ENCODE results near the gene SPRED2. TPM values are rescaled to one million over a fixed set of nuclear protein-coding genes. Genes with fewer than 3 reads are reported as not detected.

The SPRED2 gene
- total and polyA plus RNA-seq, 2 of the 8 experiments (the other 6 are each of a cell fraction or from before 2014, with no cell fraction given): 15.3 to 22.5 TPM

- Histone ChIP-seq H4K8ac (ENCODE audit: extremely low read depth, insufficient read depth, low read length) (no peak overlapping the region), H3K27me3 (replicated peaks in 1 of 4; ENCODE audit: control insufficient read depth in 3 of 4, extremely low read depth in 1 of 4, insufficient read depth in 3 of 4, low read length in 3 of 4) (no peaks in the 10 kb centered on the region), H3K9ac (replicated peaks in 1 of 4; ENCODE audit: extremely low read depth in 1 of 4, low read depth in 3 of 4, low read length in 3 of 4) (no peak overlapping the region), H4K5ac (ENCODE audit: insufficient read length, low read depth, low read length) (no peak overlapping the region), H4K20me1 (replicated peaks in 1 of 2; ENCODE audit: control insufficient read depth in 1 of 2, insufficient read depth in 2 of 2, low read length in 2 of 2) (no peaks in the 10 kb centered on the region), H2BK15ac (ENCODE audit: low read length) (no peak overlapping the region), H3K79me2 (ENCODE audit: control insufficient read depth in 1 of 2, insufficient read depth in 2 of 2, low read length in 2 of 2) (no peaks in the 10 kb centered on the region), H4K91ac (replicated peaks; ENCODE audit: insufficient read length, low read length) (no peak overlapping the region), H3K14ac (ENCODE audit: insufficient read length) (no peak overlapping the region), H2BK12ac (ENCODE audit: low read depth, low read length) (no peak overlapping the region), H3K27ac (ENCODE audit: low read depth, low read length) (no peak overlapping the region), H3K36me3 (ENCODE audit: control insufficient read depth in 2 of 4, insufficient read depth in 4 of 4, low read length in 3 of 4) (no peaks in the 10 kb centered on the region), H3K56ac (replicated peaks; ENCODE audit: insufficient read length, low read depth, low read length) (no peak overlapping the region), H2BK5ac (ENCODE audit: low read depth, low read length) (no peak overlapping the region), H3K4me2 (ENCODE audit: insufficient read depth in 1 of 2, low read depth in 2 of 2, low read length in 2 of 2) (no peak overlapping the region), H2AK5ac (ENCODE audit: low read depth, low read length) (no peak overlapping the region), H3K4me1 (replicated peaks in 1 of 4; ENCODE audit: control insufficient read depth in 3 of 4, insufficient read depth in 4 of 4, low read length in 3 of 4) (no peaks in the 10 kb centered on the region), H2BK120ac (replicated peaks; ENCODE audit: low read depth, low read length) (no peak overlapping the region), H2AFZ (ENCODE audit: low read length) (no peak overlapping the region), H3K9me3 (ENCODE audit: insufficient read depth in 2 of 2, low read depth in 1 of 2, low read length in 1 of 2) (no peaks in the 10 kb centered on the region), H3K18ac (ENCODE audit: extremely low read depth, low read length) (no peak overlapping the region), H3K23ac (ENCODE audit: insufficient read length) (no peak overlapping the region), H3K23me2 (ENCODE audit: low read depth, low read length) (no peaks in the 10 kb centered on the region), H3K79me1 (ENCODE audit: low read depth, low read length) (no peaks in the 10 kb centered on the region), H2BK20ac (ENCODE audit: low read length) (no peak overlapping the region), H3K4me3 (ENCODE audit: extremely low read depth in 1 of 4, insufficient read depth in 2 of 4, low read depth in 3 of 4, low read length in 4 of 4) (no peak overlapping the region), H3K4ac (replicated peaks; ENCODE audit: insufficient read length, low read depth, low read length) (no peak overlapping the region)
- no peak for FAIRE-seq
- TF ChIP-seq SIRT6 (IDR thresholded peaks at IDR 0.05; ENCODE audit: low read length) (no peak), KDM5A (IDR thresholded peaks at IDR 0.05; ENCODE audit: low read length) (no peak), EGR1 (IDR thresholded peaks at IDR 0.05; ENCODE audit: borderline replicate concordance, low read depth, low read length) (no peak), SP2 (IDR thresholded peaks at IDR 0.05; ENCODE audit: low read length) (no peak), EZH2 (IDR thresholded peaks at IDR 0.05; ENCODE audit: low read depth, low read length, severe bottlenecking) (no peak), HDAC2 (IDR thresholded peaks at IDR 0.05; ENCODE audit: borderline replicate concordance in 1 of 2, low read depth in 2 of 2, low read length in 2 of 2) (no peak), CBX5 (IDR thresholded peaks at IDR 0.05; ENCODE audit: low read depth, low read length) (no peak)
- TF ChIP-seq, protein P1, sequence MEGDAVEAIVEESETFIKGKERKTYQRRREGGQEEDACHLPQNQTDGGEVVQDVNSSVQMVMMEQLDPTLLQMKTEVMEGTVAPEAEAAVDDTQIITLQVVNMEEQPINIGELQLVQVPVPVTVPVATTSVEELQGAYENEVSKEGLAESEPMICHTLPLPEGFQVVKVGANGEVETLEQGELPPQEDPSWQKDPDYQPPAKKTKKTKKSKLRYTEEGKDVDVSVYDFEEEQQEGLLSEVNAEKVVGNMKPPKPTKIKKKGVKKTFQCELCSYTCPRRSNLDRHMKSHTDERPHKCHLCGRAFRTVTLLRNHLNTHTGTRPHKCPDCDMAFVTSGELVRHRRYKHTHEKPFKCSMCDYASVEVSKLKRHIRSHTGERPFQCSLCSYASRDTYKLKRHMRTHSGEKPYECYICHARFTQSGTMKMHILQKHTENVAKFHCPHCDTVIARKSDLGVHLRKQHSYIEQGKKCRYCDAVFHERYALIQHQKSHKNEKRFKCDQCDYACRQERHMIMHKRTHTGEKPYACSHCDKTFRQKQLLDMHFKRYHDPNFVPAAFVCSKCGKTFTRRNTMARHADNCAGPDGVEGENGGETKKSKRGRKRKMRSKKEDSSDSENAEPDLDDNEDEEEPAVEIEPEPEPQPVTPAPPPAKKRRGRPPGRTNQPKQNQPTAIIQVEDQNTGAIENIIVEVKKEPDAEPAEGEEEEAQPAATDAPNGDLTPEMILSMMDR (IDR thresholded peaks at IDR 0.05; ENCODE audit: control extremely low read depth in 1 of 3, insufficient read depth in 1 of 3, low read depth in 1 of 3, low read length in 3 of 3): no peak
- TF ChIP-seq, protein P2, sequence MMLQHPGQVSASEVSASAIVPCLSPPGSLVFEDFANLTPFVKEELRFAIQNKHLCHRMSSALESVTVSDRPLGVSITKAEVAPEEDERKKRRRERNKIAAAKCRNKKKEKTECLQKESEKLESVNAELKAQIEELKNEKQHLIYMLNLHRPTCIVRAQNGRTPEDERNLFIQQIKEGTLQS (IDR thresholded peaks at IDR 0.05; ENCODE audit: insufficient read depth, low read depth, low read length): no peak
- POLR2A ChIA-PET (ENCODE audit: partially characterized antibody): no interaction called here
- DNase-seq (ENCODE audit: low read depth in 1 of 2, low spot score in 2 of 2): no peak
- CTCF ChIA-PET (ENCODE audit: partially characterized antibody): interaction anchor here (0.7 kb wide), 1 partner anchor 58 kb away, joined by 3 read pairs; no protein-coding TSS in a partner anchor
- 87% methylated on average over 3 of the region's 3 CpGs; no CpG with 5 or more reads in 1 of the 2 experiments for WGBS, 2 experiments (ENCODE audit: extremely low coverage in 1 of 2, insufficient coverage in 1 of 2, insufficient read length in 1 of 2, insufficient replicate concordance in 2 of 2, low coverage in 1 of 2, low lambda C conversion rate in 2 of 2, missing lambda C conversion rate in 1 of 2)
These were observed 34.2 kb upstream of the SPRED2 start for GRCh38 chr2:65466551-65466950.

Measured in H1 (cell line).